NCI-H1105 (cell line): ENCODE results near the gene RASL11B.

Experiments used
- DNase-seq: peaks from one replicate; lab custom pipeline; 2025; lab: John Stamatoyannopoulos, UW

Gene RASL11B

DNA sequence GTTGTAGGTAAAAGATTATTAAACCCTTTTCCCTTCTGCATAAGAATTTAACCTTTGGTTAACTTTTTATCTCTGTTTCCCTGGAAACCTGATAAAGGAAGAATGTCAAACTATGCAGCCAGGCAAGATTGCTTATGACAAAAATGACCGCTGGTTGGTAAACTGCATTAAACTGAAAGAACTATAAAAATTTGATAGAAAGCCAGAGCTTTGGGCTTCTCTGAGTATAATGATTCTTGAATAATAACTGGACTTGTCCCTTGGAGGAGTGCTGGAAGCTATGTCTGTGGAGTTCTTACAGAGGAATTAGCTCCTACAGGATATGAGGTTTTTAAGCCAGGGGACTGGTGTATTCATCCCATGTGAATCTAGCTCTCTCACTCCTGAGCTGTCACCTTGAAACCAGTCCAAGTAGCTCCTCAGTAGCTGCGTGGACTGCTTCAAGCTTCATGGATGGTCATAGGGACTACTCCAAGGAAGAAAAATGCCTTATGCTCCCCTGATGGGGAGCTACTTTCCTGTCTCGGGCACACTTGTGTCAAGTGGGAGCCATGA lies 52.0 kb downstream of the RASL11B start:
- DNase-seq, result no peak

GRCh38 chr4:52915191-52915590 lies 53.1 kb downstream of the RASL11B start:
- DNase-seq, result no peak

DNA sequence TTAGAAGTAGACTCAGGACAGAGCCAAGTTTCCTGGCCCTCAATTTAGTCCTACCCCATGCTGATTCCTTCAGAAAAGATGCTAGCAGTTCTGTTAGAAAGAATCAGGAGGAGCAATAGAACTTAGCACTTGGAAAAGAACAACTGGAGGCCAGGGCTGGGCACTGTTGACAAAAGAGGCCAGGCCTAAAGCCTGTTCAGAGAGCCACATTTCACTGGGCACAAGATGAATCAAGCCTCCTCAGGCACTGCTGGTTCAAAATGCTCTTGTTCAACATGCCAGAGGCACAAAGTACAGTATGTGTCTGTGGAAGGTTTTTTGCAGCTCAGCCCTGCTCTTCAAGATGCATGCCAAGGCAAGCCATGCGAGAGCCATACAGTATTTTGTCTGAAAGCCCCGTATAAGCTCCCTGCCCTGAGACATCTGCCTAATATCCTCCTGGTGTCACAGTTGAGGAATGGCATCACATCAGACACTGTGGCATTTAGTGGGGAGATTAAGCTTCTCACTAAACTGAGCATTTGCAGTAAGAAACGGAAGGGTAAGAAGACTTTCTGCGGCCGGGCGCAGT lies 53.7 kb downstream of the RASL11B start:
- DNase-seq, result no peak
